GM23338 (cell line): Measurements from ENCODE around the gene INPP5D. TPM values are rescaled to one million over a fixed set of nuclear protein-coding genes. Genes with fewer than 3 reads are reported as not detected.

ENCODE experiments used
- ATAC-seq: fragments of 200-7000 bp; cut with Tn5 transposase; 3 replicates; pipeline ENCODE4 v1.9.1; 2020
- DNase-seq: peaks from one replicate; pipeline ENCODE4 v3.0.0-alpha.2; 2015; ENCODE audit warnings: low spot score
- H2AFZ ChIP-seq: fragments of 200-600 bp; sonication (generic); 2 replicates; pipeline ENCODE4 v1.8.0; 2016; ENCODE audit warnings: antibody characterized with exemption, mild to moderate bottlenecking, moderate library complexity
- H3F3A ChIP-seq: fragments of 200-600 bp; sonication (generic); replicated peaks from 2 replicates; pipeline ENCODE4 v1.8.0; 2017; ENCODE audit warnings: antibody characterized with exemption, mixed run types, low read depth
- H3K27ac ChIP-seq: fragments of 200-600 bp; sonication (generic); 2 replicates; pipeline ENCODE4 v1.6.1; 2016; ENCODE audit warnings: low read depth
- H3K27me3 ChIP-seq: fragments of 200-600 bp; sonication (generic); 2 replicates; pipeline ENCODE4 v1.8.0; 2016; ENCODE audit warnings: mild to moderate bottlenecking, mixed run types, moderate library complexity; ENCODE audit not compliant: insufficient read depth
- H3K36me3 ChIP-seq: fragments of 200-600 bp; sonication (generic); 2 replicates; pipeline ENCODE4 v1.8.0; 2016; ENCODE audit warnings: mild to moderate bottlenecking; ENCODE audit not compliant: insufficient read depth
- H3K4me1 ChIP-seq: fragments of 200-600 bp; sonication (generic); 2 replicates; pipeline ENCODE4 v1.8.0; 2016; ENCODE audit warnings: mild to moderate bottlenecking, moderate library complexity; ENCODE audit not compliant: insufficient read depth
- H3K4me2 ChIP-seq: fragments of 200-600 bp; sonication (generic); 2 replicates; pipeline ENCODE4 v1.7.1; 2017; ENCODE audit warnings: mixed run types
- H3K4me3 ChIP-seq: fragments of 200-600 bp; sonication (generic); 2 replicates; pipeline ENCODE4 v1.6.1; 2016; ENCODE audit warnings: mixed run types
- H3K79me2 ChIP-seq: fragments of 200-600 bp; sonication (generic); replicated peaks from 2 replicates; pipeline ENCODE4 v1.8.0; 2017; ENCODE audit warnings: mild to moderate bottlenecking; ENCODE audit not compliant: insufficient read depth
- H3K9me2 ChIP-seq: fragments of 200-600 bp; sonication (generic); 2 replicates; pipeline ENCODE4 v1.8.0; 2017; ENCODE audit not compliant: insufficient read depth
- H4K20me1 ChIP-seq: fragments of 200-600 bp; sonication (generic); replicated peaks from 2 replicates; pipeline ENCODE4 v1.8.0; 2017; ENCODE audit warnings: mild to moderate bottlenecking; ENCODE audit not compliant: insufficient read depth
- H3K27ac Mint-ChIP-seq: 2 replicates; pipeline ENCODE4 v1.8.0; 2020; ENCODE audit warnings: inconsistent platforms, mild to moderate bottlenecking, moderate library complexity, mixed read lengths
- H3K27me3 Mint-ChIP-seq: 3 replicates; pipeline ENCODE4 v1.8.0; 2022; ENCODE audit warnings: low read depth, mild to moderate bottlenecking, moderate library complexity, mixed read lengths, inconsistent platforms; ENCODE audit not compliant: insufficient read depth, poor library complexity
- H3K36me3 Mint-ChIP-seq: 3 replicates; pipeline ENCODE4 v1.8.0; 2021; ENCODE audit warnings: low read depth, mild to moderate bottlenecking, inconsistent platforms, moderate library complexity, mixed read lengths
- H3K4me1 Mint-ChIP-seq: 3 replicates; pipeline ENCODE4 v1.8.0; 2020; ENCODE audit warnings: mild to moderate bottlenecking, inconsistent platforms, mixed read lengths
- H3K4me3 Mint-ChIP-seq: 3 replicates; pipeline ENCODE4 v1.8.0; 2021; ENCODE audit warnings: moderate library complexity, mild to moderate bottlenecking, inconsistent platforms, mixed read lengths
- H3K9me3 Mint-ChIP-seq: 3 replicates; pipeline ENCODE4 v1.8.0; 2020; ENCODE audit warnings: moderate library complexity, mild to moderate bottlenecking, inconsistent platforms, mixed read lengths
- EZH2phosphoT487 ChIP-seq: fragments of 200-600 bp; sonication (generic); IDR thresholded peaks from one replicate; pipeline ENCODE4 v1.8.1; 2018; ENCODE audit warnings: antibody characterized with exemption; ENCODE audit not compliant: unreplicated experiment
- NANOG ChIP-seq: IDR thresholded peaks from 2 replicates; pipeline ENCODE4 v1.6.1; 2016; ENCODE audit warnings: antibody characterized with exemption, borderline replicate concordance
- polyA plus RNA-seq: library from polyadenylated mRNA; unstranded; fragments of >200 nt; fragmentation: Nextera tagmentation; extraction: Ambion mirVana; gene quantifications from 2 replicates; pipeline ENCODE4 v1.2.1, GENCODE V29; 2016
- total RNA-seq: library from RNA; depleted of rRNA; stranded (reverse); fragments of >200 nt; shearing (Covaris generic); gene quantifications from 2 replicates; pipeline ENCODE4 v1.2.3, GENCODE V29; 2014
- TF ChIP-seq, protein P1 (sequence below): fragments of 250-450 bp; sonication (Bioruptor Pico); IDR thresholded peaks from 2 replicates; pipeline ENCODE4 v1.5.0; 2020; ENCODE audit warnings: mild to moderate bottlenecking, moderate library complexity
- TF ChIP-seq, protein P2 (sequence below), 2 experiments: fragments of 200-600 bp in 1 of 2; sonication (generic) in 1 of 2; conservative IDR thresholded peaks; 2 replicates each; pipeline versions ENCODE4 v1.5.1 to v1.6.1; 2016 to 2017; ENCODE audit warnings: antibody characterized with exemption in 2 of 2, low read depth in 2 of 2, mild to moderate bottlenecking in 2 of 2, moderate library complexity in 1 of 2
- TF ChIP-seq, protein P3 (sequence below): IDR thresholded peaks from 2 replicates; pipeline ENCODE4 v1.6.1; 2016; ENCODE audit warnings: antibody characterized with exemption
- TF ChIP-seq, protein P4 (sequence below): IDR thresholded peaks from one replicate; pipeline ENCODE4 v1.6.1; 2018; ENCODE audit warnings: antibody characterized with exemption; ENCODE audit not compliant: unreplicated experiment

INPP5D gene
- total and polyA plus RNA-seq, 2 experiments from 2014 or later = 6.6 to 8.3 TPM

DNA sequence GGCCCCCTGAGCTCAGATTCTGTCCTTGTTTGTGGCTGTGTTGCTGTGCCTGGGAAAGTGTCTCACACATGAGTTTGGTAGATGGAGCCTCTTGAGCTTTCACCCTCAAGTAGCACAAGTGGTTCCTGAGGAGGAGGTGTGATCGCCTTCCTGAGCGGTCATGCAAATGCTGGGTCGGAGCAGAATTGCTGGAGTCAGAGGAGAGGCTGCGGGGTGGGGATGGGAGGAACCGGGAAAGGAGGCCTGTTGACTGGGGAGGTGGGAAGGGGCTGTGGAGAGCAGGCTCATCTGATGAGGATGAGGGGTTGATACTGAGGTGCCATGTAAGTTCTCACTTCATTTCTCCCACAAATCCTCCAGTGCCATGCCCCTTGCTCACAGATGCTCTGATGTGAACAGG is 142.9 kb downstream of the INPP5D start (continued):
- TF ChIP-seq, protein P1, sequence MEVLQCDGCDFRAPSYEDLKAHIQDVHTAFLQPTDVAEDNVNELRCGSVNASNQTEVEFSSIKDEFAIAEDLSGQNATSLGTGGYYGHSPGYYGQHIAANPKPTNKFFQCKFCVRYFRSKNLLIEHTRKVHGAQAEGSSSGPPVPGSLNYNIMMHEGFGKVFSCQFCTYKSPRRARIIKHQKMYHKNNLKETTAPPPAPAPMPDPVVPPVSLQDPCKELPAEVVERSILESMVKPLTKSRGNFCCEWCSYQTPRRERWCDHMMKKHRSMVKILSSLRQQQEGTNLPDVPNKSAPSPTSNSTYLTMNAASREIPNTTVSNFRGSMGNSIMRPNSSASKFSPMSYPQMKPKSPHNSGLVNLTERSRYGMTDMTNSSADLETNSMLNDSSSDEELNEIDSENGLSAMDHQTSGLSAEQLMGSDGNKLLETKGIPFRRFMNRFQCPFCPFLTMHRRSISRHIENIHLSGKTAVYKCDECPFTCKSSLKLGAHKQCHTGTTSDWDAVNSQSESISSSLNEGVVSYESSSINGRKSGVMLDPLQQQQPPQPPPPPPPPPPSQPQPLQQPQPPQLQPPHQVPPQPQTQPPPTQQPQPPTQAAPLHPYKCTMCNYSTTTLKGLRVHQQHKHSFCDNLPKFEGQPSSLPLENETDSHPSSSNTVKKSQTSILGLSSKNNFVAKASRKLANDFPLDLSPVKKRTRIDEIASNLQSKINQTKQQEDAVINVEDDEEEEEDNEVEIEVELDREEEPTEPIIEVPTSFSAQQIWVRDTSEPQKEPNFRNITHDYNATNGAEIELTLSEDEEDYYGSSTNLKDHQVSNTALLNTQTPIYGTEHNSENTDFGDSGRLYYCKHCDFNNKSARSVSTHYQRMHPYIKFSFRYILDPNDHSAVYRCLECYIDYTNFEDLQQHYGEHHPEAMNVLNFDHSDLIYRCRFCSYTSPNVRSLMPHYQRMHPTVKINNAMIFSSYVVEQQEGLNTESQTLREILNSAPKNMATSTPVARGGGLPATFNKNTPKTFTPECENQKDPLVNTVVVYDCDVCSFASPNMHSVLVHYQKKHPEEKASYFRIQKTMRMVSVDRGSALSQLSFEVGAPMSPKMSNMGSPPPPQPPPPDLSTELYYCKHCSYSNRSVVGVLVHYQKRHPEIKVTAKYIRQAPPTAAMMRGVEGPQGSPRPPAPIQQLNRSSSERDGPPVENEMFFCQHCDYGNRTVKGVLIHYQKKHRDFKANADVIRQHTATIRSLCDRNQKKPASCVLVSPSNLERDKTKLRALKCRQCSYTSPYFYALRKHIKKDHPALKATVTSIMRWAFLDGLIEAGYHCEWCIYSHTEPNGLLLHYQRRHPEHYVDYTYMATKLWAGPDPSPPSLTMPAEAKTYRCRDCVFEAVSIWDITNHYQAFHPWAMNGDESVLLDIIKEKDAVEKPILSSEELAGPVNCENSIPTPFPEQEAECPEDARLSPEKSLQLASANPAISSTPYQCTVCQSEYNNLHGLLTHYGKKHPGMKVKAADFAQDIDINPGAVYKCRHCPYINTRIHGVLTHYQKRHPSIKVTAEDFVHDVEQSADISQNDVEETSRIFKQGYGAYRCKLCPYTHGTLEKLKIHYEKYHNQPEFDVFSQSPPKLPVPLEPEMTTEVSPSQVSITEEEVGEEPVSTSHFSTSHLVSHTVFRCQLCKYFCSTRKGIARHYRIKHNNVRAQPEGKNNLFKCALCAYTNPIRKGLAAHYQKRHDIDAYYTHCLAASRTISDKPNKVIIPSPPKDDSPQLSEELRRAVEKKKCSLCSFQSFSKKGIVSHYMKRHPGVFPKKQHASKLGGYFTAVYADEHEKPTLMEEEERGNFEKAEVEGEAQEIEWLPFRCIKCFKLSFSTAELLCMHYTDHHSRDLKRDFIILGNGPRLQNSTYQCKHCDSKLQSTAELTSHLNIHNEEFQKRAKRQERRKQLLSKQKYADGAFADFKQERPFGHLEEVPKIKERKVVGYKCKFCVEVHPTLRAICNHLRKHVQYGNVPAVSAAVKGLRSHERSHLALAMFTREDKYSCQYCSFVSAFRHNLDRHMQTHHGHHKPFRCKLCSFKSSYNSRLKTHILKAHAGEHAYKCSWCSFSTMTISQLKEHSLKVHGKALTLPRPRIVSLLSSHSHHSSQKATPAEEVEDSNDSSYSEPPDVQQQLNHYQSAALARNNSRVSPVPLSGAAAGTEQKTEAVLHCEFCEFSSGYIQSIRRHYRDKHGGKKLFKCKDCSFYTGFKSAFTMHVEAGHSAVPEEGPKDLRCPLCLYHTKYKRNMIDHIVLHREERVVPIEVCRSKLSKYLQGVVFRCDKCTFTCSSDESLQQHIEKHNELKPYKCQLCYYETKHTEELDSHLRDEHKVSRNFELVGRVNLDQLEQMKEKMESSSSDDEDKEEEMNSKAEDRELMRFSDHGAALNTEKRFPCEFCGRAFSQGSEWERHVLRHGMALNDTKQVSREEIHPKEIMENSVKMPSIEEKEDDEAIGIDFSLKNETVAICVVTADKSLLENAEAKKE = no peak
- TF ChIP-seq, protein P2, sequence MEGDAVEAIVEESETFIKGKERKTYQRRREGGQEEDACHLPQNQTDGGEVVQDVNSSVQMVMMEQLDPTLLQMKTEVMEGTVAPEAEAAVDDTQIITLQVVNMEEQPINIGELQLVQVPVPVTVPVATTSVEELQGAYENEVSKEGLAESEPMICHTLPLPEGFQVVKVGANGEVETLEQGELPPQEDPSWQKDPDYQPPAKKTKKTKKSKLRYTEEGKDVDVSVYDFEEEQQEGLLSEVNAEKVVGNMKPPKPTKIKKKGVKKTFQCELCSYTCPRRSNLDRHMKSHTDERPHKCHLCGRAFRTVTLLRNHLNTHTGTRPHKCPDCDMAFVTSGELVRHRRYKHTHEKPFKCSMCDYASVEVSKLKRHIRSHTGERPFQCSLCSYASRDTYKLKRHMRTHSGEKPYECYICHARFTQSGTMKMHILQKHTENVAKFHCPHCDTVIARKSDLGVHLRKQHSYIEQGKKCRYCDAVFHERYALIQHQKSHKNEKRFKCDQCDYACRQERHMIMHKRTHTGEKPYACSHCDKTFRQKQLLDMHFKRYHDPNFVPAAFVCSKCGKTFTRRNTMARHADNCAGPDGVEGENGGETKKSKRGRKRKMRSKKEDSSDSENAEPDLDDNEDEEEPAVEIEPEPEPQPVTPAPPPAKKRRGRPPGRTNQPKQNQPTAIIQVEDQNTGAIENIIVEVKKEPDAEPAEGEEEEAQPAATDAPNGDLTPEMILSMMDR (conservative IDR thresholded peaks at IDR 0.05; ENCODE audit: low read depth in 2 of 2) = no peak
- TF ChIP-seq, protein P3, sequence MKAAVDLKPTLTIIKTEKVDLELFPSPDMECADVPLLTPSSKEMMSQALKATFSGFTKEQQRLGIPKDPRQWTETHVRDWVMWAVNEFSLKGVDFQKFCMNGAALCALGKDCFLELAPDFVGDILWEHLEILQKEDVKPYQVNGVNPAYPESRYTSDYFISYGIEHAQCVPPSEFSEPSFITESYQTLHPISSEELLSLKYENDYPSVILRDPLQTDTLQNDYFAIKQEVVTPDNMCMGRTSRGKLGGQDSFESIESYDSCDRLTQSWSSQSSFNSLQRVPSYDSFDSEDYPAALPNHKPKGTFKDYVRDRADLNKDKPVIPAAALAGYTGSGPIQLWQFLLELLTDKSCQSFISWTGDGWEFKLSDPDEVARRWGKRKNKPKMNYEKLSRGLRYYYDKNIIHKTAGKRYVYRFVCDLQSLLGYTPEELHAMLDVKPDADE = no peak

DNA sequence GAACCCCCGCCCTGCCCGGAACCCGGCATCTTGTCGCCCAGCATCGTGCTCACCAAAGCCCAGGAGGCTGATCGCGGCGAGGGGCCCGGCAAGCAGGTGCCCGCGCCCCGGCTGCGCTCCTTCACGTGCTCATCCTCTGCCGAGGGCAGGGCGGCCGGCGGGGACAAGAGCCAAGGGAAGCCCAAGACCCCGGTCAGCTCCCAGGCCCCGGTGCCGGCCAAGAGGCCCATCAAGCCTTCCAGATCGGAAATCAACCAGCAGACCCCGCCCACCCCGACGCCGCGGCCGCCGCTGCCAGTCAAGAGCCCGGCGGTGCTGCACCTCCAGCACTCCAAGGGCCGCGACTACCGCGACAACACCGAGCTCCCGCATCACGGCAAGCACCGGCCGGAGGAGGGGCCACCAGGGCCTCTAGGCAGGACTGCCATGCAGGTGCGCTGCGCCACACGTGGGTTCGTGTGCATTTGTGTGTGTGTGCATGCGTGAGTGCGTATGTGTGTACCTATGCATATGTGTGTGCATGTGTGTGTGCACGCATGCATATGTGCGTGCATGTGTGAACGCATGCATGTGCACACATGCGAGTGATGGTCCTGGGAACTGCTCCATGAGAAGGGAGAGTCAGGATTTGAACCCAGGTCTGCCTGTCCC is 144.3 kb downstream of the INPP5D start:
- Histone ChIP-seq H3F3A (0 out of 2 replicates have a peak, but pooled peaks cover 8% of the 10 kb centered on the region), H3K79me2 (no peaks in the 10 kb centered on the region), H3K4me1 (peaks cover 7% of the 10 kb centered on the region), H3K4me3 (no peak overlapping the region), H3K9me2 (no peaks in the 10 kb centered on the region), H2AFZ (no peak overlapping the region), H3K27ac (no peak overlapping the region), H3K27me3 (no peaks in the 10 kb centered on the region), H3K36me3 (no peaks in the 10 kb centered on the region; the same call in 1 of the 2 replicates), H3K4me2 (no peak overlapping the region), H4K20me1 (no peaks in the 10 kb centered on the region)
- H3K27ac Mint-ChIP-seq = no peak overlapping the region
- ATAC-seq (no peak), DNase-seq (peak; percentile 35)
- peaks cover 19% of the 10 kb centered on the region for H3K36me3 Mint-ChIP-seq
- peaks cover 20% of the 10 kb centered on the region for H3K9me3 Mint-ChIP-seq
- H3K4me1 Mint-ChIP-seq = peaks cover 30% of the 10 kb centered on the region
- H3K4me3 Mint-ChIP-seq = no peak overlapping the region
- peaks cover 18% of the 10 kb centered on the region for H3K27me3 Mint-ChIP-seq
- TF ChIP-seq EZH2phosphoT487 (no peak), NANOG (no peak)
- TF ChIP-seq, protein P3 = no peak
- TF ChIP-seq, protein P4, sequence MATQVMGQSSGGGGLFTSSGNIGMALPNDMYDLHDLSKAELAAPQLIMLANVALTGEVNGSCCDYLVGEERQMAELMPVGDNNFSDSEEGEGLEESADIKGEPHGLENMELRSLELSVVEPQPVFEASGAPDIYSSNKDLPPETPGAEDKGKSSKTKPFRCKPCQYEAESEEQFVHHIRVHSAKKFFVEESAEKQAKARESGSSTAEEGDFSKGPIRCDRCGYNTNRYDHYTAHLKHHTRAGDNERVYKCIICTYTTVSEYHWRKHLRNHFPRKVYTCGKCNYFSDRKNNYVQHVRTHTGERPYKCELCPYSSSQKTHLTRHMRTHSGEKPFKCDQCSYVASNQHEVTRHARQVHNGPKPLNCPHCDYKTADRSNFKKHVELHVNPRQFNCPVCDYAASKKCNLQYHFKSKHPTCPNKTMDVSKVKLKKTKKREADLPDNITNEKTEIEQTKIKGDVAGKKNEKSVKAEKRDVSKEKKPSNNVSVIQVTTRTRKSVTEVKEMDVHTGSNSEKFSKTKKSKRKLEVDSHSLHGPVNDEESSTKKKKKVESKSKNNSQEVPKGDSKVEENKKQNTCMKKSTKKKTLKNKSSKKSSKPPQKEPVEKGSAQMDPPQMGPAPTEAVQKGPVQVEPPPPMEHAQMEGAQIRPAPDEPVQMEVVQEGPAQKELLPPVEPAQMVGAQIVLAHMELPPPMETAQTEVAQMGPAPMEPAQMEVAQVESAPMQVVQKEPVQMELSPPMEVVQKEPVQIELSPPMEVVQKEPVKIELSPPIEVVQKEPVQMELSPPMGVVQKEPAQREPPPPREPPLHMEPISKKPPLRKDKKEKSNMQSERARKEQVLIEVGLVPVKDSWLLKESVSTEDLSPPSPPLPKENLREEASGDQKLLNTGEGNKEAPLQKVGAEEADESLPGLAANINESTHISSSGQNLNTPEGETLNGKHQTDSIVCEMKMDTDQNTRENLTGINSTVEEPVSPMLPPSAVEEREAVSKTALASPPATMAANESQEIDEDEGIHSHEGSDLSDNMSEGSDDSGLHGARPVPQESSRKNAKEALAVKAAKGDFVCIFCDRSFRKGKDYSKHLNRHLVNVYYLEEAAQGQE = no peak
